HG03457 (cell line): ENCODE data around the gene ACKR1.

Experiments
- ATAC-seq: cut with Tn5 transposase; IDR thresholded peaks from one replicate; pipeline ENCODE4 v1.9.1; 2021; ENCODE audit warnings: moderate number of reproducible peaks; ENCODE audit not compliant: unreplicated experiment

ACKR1 gene, protein sequence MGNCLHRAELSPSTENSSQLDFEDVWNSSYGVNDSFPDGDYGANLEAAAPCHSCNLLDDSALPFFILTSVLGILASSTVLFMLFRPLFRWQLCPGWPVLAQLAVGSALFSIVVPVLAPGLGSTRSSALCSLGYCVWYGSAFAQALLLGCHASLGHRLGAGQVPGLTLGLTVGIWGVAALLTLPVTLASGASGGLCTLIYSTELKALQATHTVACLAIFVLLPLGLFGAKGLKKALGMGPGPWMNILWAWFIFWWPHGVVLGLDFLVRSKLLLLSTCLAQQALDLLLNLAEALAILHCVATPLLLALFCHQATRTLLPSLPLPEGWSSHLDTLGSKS

DNA sequence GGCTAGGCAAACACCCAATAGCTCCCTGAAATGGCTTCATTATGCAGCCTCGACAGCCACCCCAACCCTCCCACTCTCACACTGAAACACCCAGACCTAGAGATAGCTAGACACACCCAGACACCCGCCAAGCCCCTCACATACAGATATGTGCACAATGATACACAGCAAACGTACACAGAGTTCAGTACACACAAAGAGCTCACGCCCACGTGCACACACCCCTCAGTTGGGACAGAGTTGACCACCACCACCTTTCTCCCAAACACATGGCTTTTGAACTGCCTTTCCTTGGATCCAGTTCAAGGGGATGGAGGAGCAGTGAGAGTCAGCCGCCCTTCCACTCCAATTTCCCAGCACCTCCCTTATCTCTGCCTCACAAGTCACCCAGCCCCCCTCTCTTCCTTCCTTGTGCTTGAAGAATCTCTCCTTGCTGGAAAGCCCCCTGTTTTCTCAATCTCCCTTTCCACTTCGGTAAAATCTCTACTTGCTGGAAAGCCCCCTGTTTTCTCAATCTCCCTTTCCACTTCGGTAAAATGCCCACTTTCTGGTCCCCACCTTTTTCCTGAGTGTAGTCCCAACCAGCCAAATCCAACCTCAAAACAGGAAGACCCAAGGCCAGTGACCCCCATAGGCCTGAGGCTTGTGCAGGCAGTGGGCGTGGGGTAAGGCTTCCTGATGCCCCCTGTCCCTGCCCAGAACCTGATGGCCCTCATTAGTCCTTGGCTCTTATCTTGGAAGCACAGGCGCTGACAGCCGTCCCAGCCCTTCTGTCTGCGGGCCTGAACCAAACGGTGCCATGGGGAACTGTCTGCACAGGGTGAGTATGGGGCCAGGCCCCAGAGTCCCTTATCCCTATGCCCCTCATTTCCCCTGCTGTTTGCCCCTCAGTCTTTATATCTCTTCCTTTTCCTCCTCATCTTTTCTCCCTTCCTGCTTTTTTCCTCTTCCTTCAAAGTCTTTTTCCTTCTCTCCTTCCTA is at the start of gene ACKR1:
Gene ACKR1, plus strand, starts transcription at position 715 of the 981 bp plus-strand sequence. Its CDS starts 85 bp downstream, at position 800.
- no peak for ATAC-seq

DNA sequence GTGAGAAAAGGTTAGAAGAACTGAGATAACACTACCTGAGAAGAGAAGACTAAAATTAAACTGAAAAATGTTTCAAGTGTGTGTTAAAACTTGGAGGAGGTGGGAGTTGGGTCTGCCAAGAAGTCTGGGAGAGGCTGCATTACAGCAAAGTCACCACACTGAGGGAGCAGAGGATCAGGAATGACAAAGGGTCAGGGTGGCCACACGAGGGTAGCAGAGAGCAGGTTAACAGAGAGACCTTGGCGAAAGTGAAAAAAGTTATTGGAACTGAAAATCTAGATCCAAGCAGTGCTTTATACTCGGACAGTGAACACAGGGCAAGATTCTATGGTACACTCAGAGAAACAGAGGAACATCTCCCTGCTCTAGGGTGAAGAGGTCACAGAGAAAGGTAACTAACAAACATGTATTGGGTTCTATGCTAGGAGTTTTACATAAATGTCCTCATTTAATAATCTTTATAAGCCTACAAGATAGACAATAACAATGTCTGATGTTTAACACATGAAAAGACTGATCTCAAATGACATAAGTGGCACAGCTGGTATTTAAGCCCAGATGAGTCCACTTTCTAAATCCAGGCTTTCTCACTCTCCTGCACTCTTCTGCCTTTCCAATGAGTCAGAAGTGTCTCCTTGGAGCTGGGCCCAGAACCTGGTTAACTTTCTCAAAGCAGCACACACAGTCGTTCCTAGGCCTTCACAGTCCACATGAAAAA is 43.5 kb upstream of the ACKR1 start:
- peak; percentile 80 for ATAC-seq

DNA sequence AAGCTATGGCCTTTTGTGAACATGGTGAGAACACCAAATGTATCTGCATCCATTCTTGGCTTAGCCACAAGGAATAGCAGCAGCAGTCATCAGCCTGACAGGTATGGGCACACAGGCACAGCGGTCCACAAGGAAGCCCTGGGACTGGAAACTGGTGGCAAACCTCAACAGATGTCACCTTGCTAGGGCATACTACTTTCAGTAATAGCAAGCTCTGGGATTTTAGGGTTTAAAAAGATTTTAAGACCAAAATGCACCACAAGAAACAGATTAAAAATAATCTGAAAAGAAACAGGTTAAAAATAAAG is 43.0 kb upstream of the ACKR1 start:
- ATAC-seq, result no peak

DNA sequence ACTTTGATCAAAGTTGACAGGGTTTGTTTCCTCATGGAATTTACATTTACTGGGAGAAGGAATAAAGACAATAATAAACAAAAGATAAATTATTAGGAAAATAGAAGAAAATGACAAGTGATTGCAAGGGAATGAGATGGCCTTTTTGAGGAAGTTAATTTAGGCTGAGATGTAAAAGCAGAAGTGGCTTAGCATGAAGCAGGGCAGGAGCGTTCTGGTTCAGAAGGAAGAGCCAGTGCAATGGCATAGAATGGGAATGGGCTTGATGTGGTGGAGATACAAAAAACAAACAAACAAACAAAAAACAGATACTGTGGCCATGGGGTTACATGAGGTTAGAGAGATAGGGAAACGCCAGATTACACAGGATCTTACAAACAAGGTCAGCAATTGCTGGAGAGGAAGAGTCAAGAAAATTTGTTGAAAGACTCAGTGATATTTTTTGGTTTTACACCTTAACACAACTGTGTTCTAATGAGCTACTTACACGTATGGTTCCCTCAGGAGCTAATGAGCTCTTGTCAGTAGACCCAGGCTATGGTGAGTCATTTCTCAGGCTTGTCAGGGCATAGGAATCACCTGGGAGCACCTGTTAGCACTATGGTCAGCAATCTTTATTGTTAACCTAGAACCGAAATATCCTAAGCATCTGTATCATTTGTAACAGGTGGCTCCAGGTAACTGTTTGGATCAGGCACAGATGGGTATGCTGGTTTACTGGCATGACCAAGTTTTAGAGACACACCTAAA is 42.0 kb upstream of the ACKR1 start:
- no peak for ATAC-seq

DNA sequence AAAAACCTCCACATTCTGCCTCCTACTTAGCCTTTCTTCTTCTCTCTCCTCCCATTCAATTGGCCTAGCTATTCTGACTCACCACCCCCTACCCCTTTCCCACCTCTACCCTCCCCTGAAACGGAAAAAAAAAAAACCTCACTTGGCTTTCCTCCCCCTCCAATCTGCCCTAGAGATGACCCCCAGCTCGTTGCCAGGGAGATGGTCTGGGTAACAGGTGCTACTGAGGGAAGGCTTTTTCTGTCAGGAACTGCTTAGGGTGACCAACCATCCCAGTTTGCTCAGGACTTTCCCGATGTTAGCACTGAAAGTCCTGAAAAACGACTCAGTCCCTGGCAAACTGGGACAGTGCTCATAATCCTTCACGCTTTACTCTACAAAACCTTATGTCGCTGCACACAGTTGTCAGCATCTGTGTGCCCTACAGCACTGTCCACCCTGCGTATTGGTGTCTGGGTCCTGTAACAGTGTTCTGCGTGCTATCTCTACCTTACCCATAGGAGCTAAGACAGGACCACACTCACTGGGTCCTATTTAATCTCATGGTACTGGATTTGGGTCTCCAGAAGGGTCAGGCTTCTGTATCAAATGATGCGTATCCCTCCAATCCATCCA is 41.0 kb upstream of the ACKR1 start:
- ATAC-seq, result no peak

DNA sequence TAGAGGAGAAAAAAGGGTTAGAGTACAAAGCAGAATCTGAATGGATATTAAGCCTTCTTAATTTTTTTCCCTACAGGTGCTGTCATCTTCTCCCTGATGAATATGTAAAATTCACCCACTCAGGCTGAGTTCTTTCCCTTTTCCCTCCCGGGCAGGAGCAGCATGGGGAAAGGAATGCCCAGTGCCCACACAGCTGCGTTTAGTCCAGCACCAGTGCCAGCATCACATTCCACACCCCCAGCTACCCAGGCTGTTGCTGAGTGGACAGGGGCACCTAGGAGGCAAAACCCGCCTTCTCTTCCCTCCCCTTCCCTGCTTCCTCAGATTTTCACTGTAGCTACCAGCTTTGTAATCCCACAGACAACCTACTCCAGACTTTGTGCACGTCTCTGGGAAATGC is 36.6 kb upstream of the ACKR1 start:
- no peak for ATAC-seq

DNA sequence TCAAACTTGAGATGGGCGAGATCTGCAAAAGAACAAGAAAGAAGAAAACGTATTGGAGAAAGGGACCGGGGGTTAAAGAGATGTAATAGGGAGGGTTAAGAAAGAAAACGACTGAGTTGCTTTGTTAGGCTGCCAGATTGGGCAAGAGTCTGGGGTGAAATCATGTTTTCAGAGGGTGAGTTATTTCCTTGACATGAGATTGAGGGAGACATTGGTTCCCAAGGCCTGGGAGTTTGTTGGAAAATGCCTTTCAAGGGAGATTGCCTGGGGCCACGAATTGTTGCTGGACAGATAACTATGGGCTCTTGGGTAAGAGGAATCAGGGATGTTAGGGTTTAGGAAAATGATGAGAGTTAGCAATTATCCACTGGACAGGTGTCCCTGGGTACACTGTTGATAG is 34.0 kb upstream of the ACKR1 start:
- no peak for ATAC-seq

DNA sequence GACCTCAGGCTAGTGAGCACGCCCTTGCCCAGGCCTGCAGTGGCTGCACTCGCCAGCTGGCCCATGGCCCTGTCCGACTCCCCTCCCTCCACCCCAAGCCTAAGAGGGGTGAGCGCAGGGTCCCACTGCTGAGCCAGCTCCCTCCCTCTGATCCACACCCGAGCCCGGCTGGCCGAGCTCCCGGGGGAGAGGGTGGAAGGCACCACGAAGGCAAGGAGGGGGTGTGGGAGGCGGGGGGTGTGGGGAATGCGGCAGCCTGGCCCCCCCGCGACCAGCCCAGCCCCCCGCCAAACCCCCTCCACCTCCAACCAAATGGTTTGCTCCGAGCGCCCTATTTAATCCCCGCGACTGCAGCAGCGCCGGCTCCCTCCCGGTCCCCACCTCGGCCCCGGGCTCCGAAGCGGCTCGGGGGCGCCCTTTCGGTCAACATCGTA is 33.4 kb upstream of the ACKR1 start, which contains the start of gene CADM3:
Gene CADM3, plus strand, starts transcription at position 362 of the 434 bp plus-strand sequence. CDS start 151 bp downstream, outside the sequence.
- ATAC-seq, result no peak

DNA sequence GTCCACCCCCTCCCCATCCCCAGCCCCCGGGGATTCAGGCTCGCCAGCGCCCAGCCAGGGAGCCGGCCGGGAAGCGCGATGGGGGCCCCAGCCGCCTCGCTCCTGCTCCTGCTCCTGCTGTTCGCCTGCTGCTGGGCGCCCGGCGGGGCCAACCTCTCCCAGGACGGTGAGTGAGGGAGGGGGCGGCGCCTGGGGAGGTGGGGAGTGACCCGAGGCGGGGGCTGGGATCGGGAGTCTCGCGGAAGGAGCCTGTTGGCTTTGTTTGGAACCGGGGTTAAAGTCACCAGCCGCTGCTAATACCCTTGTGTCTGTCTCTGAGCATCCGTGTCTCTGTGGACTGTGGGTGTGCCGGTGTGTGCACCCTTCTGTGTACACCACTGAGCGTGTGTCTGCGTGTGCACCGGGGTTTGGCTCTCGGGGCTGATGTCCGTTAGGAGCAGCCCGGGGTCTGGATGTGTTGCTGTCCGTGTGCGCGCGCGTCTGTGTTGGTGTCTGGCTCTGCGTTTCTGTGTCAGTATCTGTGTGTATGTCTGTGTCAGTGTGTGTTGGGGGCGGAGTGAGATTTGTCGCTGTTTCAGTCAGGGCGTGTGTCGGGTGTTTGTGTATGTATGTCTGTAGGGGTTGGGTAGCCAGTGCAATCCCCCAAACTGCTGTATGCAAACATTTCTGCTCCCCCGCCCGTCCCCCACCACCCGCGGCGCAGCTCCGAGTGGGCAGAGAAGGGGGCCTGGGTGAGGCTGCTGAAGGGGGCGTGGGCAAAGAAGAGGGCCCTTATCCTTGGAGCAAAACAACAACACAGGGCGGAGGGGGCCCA is 32.8 kb upstream of the ACKR1 start:
- no peak for ATAC-seq

DNA sequence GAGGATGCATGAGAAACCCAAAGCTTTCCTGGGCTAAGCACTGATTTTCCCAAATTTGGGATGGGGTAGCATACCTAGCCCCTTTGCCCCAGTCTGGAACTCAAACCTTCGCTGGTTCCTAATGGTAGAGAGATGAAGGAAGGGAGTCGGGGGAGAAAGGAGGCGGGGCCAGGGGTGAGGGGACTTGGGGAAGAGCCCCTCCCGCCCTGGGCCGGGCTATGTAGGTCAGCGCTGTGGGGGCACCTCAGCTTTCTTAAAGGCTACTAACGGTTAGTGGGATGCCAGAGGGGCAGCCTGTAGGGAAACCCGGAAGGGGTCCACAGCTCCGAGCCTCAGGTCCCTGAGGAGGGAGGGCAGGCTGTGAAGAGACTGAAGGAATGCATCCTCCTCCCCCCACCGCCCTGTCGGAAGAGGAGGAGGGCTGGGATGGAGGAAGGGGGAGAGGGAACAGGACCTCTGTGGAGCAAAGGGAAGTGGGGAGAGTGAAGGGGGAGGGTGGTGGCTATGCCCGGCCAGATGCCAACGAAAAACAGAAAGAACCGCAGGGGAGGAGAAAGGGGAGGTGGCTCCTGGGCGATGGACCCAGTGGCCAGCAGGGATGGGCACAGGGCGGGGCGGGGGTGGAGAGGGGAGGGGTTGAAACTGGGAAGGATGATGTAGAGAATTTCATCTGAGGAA is 31.9 kb upstream of the ACKR1 start:
- no peak for ATAC-seq

DNA sequence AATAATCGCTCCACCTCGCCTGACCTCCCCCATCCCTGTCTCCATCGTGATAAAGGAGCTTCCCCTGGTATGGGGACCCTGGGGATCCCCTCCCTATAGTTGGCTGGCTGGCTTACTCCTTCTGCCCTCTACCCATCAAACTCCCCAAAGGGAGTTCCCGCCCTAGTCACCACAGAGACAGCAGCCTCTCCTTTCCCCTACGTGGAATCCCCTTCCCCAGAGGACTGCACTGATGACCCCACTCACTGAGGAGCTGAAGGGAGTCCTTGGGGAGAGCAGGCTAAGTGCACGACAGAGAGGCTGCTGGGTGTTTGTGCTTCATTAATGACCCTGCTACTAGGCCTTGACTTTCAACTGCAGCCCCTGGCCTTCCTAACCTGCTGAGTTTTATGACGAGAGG is 31.4 kb upstream of the ACKR1 start:
- no peak for ATAC-seq

DNA sequence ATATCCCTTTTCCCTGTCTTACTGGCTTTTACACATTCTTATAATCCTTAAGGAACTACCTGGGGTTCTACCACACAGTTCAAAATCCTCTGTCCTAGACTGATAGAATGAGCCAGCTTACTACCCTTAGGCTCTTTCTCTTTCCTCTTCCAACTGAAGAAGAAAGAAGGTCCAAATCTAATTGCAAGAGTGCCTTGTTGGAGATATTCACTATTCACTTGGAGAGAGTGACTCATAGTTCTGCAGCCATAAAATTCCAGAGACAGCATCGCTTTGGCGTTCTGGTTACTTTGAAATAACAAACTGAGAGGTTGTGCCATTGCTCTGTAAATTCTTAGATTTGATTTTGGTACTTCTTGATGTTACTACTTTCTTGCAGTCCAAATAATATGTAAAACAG is 29.1 kb upstream of the ACKR1 start:
- ATAC-seq, result no peak

DNA sequence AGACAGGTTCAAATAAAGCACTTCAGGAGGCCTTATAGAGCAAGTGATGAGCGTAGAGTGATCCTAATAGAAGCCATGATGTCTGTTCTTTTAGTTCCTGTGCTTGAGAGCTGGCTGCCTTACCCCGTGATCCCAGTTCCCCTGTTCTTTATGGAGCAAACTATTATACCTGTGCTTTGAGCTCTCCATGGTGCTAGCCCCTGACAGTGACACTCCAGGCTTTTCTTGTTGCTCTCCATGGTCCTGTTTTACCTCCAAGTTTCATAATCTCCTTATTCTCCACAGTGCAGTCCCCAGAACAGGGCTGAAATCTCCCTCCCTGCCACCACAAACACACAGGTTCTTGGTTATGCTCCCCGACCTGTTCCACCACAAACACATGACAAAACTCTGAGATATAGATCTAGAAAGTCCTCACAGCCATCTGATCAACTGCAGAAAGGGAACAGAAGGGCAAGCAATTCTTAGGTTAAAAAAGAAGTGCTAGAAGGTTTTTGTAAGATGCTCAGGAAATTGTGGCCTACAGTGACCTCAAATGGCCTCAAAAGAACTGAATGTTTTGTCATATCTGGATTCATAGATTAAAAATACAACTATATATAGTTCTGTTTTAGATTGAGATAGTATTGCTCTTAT is 27.3 kb upstream of the ACKR1 start:
- no peak for ATAC-seq

DNA sequence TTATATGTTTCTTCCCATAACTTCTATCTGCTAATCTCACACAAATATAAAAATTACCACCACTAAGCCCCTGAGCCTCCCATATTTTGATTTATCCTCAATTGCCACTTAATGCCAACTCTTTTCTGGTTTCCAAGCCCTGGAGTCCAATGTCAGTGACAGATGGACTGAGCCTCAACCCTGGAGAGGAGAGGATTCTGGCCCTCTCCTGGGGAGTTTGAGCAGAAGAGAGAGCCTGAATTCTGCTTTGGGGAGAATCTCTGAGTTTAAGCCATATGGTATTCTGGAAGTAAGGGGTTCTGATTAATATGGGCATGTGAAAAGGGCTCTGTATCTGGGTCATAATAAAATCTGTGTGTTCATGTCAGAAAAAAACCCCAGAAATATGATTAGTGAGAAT is 24.8 kb upstream of the ACKR1 start:
- no peak for ATAC-seq

DNA sequence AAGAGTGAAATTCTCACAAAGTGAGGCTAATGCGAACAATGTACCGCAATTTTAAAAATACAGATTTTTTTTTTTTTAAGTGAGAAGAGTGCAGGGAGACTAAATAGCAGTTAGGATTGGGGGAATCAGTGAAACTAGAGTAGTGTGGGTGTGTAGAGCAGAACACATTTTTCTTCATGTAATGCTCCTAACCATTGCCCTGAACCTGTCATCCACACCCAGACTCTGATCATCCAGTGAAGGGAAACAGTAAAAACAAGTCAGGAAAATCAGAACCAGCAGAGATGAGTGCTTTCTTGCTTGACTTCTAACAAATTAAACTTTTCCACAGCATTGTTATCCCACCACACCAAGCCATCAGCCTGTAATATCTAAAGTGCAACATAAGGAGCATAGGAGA is 24.2 kb upstream of the ACKR1 start:
- no peak for ATAC-seq

DNA sequence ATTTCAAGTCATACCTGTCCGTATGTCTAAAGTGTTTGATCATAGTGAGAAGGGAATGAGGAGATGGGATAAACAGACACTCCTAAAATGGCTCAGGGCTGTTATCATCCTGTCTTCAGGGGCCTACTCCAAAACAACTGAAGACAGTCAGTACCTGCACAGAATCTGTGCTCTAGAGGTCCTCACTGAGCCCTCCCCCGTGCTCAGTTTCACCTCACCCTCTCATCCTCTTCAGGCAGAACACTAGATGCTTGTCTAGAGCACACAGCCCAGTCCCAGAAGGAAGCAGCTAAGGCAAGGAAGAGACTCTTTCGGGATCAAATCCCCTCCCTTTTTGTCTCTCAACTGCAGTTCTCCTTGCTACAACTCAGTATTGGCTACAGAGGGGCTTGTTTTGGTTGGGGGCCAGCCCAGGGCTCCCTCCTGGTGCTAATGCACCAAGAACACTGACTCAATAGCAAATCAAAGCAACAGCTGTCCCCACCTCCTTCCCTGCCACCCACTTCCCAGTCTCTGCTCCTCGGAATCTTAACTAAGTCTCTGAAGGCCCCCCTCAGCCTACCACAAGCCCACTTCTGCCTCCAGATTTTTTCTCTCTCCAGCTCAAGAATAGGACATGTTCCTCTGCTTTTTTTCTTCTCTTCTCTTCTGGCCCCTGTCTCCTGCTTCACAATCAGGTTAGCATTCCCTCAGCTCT is 23.2 kb upstream of the ACKR1 start:
- no peak for ATAC-seq

DNA sequence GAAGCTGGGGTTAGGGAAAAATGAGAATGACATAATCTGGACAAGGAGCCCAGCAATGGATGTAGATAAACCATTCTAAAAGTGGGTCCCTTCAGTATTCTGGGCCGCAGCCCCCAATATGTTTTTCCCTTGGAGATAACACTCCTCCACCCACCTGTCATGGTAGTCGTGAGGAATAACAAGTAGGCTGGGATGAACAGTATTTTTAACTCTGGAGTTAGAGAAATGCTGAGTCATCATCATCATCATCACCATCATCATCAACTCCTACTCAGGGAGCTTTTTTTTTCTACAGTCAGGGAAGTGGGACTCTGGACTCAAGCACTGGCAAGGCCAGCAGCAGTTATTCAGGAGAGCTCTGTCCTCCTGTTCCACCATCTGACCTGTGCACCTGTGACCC is 20.5 kb upstream of the ACKR1 start:
- ATAC-seq, result no peak

DNA sequence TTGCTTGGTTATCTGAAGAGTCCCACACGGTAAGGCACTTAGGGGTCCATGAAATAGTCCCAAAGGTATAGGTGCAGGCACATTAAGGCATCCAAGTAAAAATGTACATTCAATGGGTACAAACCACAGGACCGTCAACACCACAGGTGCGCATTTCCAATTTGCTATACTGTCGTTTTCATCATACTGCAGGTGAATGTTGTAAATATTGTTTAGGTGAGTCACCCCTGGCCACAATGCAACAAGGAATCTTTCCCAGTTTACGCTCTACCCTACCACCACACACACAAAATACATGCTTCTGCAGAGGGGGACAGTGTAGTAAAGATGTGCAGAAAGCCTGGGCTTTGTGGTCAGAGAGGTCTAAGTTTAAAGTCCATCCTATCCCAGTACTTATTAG is 19.6 kb upstream of the ACKR1 start:
- no peak for ATAC-seq
